ENCODE results near the gene ULBP2.
"Not testable (repeated sequence)": the region's sequence is repeated elsewhere in the genome, so short reads cannot be mapped to it uniquely, and the experiment has no call there.

ULBP2 gene

DNA sequence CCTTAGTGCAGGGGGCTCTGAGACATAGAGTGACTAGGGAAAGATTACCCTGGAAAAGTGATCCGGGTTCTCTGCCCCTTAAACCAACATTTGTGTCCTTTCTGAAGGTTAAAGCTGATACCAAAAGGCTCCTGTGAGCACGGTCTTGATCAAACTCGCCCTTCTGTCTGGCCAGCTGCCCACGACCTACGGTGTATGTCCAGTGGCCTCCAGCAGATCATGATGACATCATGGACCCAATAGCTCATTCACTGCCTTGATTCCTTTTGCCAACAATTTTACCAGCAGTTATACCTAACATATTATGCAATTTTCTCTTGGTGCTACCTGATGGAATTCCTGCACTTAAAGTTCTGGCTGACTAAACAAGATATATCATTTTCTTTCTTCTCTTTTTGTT, 6.8 kb downstream of the ULBP2 start:
- DNase-seq: no peak

DNA sequence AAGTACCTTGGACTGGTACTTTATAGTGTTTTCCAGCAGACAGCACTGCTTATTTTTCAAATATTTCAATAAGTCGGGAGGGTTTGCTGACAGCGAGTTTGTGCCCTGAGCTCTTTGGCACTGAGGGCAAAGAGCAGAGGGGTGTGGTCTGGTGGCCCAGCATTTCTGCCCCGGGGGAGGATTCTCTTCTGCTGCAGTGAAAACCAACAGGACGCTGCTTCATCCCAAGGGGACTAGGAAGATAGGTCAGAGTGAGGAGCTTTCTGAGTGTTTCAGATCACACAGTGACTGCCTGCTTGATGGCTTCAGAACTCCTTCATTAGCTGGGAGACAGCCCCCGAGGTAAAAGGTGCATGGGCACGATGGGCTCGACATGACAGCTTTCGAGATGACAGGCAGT, 8.6 kb downstream of the ULBP2 start:
- DNase-seq: no peak

- no peak for DNase-seq
Measured at GRCh38 chr6:149951096-149951495, 9.3 kb downstream of the ULBP2 start.

- DNase-seq: no peak
Measured at GRCh38 chr6:149951626-149952025, 9.8 kb downstream of the ULBP2 start.

- not testable (repeated sequence) for DNase-seq
Measured at GRCh38 chr6:149953390-149953789, 11.6 kb downstream of the ULBP2 start.

- not testable (repeated sequence) for DNase-seq
Measured at GRCh38 chr6:149953934-149954327, 12.1 kb downstream of the ULBP2 start.

- not testable (repeated sequence) for DNase-seq
Measured at GRCh38 chr6:149954328-149954983, 12.6 kb downstream of the ULBP2 start.

DNA sequence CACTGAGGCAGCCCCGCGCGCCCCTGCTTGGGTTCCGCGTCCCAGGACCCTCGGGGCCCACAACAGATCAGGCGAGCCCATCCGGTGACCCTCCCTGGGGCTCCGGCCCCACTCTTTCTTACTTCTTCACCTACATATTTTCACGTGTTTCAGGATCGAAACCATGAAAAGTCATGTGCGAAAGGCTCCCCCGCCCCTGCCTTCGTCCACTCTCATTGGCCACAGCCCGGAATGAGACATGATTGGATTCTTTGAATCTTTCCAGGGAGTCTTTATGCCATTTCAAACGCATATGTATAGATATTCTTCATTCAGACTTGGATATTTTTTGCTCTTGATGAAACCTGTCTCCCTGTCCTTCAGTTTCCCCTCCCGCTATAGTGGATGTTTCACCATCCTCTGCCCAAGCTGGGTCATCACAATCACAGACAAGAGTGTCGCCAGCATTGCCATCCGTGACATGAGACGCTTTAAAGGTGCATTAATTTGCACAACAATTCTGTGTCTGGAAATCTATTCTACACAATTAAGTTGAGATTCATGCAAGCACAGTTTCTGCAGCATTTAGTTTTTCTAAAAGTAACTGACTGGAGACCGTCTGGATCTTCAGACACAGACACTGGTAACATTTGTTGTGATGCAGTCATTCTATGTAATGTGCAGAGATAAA, 13.3 kb downstream of the ULBP2 start:
- not testable (repeated sequence) for DNase-seq

- not testable (repeated sequence) for DNase-seq
Measured at GRCh38 chr6:149955654-149956317, 14.0 kb downstream of the ULBP2 start.

DNA sequence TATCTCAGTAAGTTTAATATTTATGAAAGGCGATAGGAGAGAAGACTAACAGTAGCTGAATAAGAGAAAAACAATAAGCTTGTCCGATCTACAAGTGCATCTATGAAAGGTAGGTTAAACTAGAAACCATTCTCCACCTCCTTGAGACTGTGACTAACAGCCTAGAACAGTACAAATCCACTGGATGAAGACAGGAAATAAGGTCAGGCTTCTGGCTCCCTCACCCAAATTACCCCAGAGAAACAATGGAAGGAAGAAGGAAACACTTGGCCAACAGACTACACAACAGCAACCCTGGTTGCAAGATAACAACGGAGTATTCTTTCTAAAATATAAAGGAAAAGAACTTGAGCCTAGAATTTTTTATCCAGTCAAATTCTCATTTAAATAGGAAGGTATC, 16.3 kb downstream of the ULBP2 start:
- DNase-seq: not testable (repeated sequence)

DNA sequence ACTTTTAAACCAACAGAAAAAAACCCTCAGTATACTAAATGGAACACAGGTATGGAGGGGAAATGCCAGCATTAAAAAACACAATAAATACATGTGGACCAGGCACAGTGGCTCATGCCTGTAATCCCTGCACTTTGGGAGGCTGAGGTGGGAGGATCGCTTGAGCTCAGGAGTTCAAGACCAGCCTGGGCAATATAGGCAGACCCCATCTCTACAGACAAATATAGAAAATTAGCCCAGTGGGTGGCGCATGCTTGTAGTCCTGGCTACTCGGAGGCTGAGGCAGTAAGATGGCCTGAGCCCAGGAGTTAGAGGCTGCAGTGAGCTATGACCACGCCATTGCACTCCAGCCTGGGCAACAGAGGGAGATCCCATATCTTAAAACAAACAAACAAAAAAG, 18.0 kb downstream of the ULBP2 start:
- not testable (repeated sequence) for DNase-seq

- DNase-seq: no peak
Measured at GRCh38 chr6:149960488-149960887, 18.7 kb downstream of the ULBP2 start.

DNA sequence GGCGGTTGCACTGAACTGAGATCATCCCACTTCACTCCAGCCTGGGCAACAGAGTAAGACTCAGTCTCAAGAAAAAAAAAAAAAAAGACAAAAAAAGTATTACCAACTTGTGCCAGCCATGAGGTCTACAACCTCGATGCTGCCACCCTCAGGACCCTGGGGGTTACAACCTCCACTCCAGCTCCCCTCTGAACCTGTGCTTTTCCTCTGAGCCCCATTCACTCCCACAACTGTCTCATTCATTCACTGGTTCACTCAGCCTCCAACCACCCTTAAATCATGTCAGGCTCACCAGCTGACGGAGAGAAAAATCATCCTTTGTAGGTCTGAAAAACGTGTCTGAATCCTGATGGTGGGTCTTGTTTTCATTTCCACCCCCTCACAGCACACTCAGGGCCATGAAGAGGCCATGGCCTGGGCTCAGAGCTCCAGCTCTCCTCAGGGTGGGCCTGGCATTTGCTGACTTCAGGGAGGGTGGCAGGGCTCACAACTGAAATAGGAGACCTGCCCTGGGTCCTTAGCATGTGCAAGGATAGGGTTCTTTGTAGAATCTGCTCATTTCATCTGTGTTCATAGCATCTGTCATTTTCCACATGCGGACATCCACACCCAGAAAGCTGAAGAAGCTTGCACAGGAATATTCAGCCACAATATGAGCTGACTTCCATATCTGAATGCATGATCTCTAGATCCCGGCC, 20.1 kb downstream of the ULBP2 start:
- no peak for DNase-seq

DNA sequence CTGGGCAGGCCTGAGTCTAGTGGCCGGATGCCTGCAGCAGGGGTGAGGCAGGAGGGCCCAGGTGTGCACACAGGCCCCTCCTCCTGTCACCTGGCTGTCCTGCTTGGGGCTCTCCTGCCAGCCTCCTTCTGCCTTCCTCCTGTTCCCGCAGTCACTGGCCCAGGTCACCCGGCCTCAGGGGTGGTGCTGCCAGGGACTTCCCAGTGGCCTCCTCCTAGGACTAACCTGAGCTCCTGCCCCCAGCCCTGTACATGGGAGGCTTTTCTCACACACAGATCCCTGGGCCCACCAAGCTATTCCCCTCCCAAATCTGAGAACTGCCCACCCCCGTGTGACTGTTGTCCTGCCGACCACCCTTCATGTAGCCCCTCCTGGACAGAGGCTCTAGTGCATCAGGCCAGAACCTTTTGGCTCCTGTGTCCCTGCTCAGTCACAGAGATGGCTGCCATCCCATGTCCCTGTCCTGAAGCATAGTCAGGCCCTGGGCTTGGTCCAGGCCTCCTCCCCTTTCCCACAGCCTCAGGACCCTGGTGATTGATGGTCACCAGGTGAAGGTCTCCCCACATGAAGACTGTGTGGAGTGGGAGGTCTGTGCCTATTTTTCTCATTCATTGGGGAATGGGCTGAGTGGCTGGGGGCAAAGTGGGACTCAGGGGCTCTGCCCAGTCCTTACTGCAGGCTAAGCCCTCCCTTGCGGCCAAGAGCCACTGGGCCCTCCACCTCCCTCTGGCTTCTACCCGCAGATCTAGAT, 20.8 kb downstream of the ULBP2 start:
- DNase-seq: no peak

DNA sequence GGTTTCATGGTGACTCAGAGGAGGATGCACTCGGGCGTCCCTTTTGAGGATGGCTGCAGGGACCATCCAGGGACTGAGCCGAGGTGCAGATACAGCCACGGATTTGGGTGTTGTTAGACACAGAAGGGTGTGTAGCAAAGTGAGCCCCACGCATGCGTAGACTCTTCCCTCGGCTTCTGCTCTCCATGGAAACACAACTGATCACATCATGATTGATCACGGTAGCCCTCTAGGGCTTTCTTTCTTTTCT, 21.3 kb downstream of the ULBP2 start:
- peak in 3 of 58 donors; percentile 26 to 45 (median 29) for DNase-seq

GRCh38 chr6:149963462-149964307, 21.9 kb downstream of the ULBP2 start, which contains the start of gene ULBP1:
Gene ULBP1 (plus strand): TSS chr6:149963943. CDS start chr6:149964050, 107 bp downstream.
- peak in 37 of 58 donors; percentile 1 to 81 (median 26) for DNase-seq

- DNase-seq: no peak
Measured at GRCh38 chr6:149964308-149965193, 22.7 kb downstream of the ULBP2 start.

GRCh38 chr6:149965194-149966020, 23.6 kb downstream of the ULBP2 start:
- DNase-seq: no peak

Measured in anterior cingulate cortex (tissue), 58 donors.